Measurements from ENCODE around the gene RHBDL2.
A peak's percentile ranks its signal among the peaks of the same experiment; 100 is the strongest.

Gene RHBDL2

DNA sequence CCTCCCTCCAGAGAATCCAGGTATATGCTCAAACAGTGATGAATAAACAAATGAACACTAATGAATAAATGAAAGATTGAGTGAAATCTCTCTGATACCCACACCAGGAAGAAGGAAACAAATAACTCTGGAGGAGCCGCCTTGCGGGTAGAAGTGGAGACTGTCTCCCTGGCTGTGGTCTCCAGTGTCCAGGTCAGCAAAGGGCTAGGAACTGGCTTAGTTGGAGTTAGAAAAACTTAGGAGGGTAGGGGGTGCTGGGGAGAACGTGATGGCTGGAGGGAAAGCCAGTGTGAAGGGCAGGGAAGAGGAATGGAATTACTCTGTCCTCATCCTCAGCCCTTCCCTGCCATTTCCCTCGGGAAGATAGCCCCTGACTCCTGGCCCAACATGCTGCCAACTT, 537 bp downstream of the RHBDL2 start:
- Histone ChIP-seq H3K27ac (ENCODE audit: poor library complexity, severe bottlenecking) (no peak overlapping the region), H3K4me3 (ENCODE audit: severe bottlenecking) (peak overlapping the region; percentile 29), H3K27me3 (ENCODE audit: insufficient read depth, poor library complexity, severe bottlenecking) (no peaks in the 10 kb centered on the region), H3K36me3 (ENCODE audit: low read depth) (no peaks in the 10 kb centered on the region), H3K4me1 (ENCODE audit: insufficient read depth, poor library complexity, severe bottlenecking) (no peaks in the 10 kb centered on the region), H3K9me3 (ENCODE audit: severe bottlenecking) (no peaks in the 10 kb centered on the region)
- ATAC-seq (ENCODE audit: low read depth) (peak; percentile 49; the same call in 1 of the 3 replicates), DNase-seq (ENCODE audit: low spot score) (no peak)
- TF ChIP-seq, protein P1, sequence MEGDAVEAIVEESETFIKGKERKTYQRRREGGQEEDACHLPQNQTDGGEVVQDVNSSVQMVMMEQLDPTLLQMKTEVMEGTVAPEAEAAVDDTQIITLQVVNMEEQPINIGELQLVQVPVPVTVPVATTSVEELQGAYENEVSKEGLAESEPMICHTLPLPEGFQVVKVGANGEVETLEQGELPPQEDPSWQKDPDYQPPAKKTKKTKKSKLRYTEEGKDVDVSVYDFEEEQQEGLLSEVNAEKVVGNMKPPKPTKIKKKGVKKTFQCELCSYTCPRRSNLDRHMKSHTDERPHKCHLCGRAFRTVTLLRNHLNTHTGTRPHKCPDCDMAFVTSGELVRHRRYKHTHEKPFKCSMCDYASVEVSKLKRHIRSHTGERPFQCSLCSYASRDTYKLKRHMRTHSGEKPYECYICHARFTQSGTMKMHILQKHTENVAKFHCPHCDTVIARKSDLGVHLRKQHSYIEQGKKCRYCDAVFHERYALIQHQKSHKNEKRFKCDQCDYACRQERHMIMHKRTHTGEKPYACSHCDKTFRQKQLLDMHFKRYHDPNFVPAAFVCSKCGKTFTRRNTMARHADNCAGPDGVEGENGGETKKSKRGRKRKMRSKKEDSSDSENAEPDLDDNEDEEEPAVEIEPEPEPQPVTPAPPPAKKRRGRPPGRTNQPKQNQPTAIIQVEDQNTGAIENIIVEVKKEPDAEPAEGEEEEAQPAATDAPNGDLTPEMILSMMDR (IDR thresholded peaks at IDR 0.05; ENCODE audit: poor library complexity, severe bottlenecking) = no peak

DNA sequence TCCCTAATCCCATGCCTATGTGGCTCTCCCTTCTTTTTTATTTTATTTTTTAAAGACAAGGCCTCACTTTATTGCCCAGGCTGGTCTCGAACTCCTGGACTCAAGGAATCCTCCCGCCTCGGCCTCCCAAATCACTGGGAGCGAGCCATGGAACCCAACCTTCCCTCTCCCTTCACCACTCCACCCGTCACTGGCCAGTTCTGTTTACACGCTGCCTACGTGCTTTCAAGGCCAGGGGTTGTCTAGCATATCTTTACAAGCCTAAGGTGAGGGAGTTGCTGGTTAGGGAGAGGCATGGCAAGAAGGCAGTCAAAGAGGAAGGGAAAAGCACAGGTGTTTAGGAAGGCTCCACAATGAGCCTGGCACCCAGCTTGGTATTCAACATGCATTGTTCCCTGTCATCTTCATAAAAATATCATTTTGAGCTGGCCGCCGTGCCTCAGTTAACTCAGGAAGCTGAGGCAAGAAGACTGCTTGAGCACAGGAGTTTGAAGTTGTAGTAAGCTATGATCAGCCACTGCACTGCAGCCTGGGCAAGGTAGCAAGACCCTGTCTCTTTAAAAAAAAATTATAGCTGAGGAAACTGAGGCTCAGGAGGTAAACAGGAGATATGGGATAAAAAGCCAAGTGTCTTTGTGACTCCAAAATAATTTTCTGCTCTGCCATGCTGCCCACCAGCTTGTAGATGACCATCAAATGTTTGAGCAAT, 1.1 kb downstream of the RHBDL2 start:
- Histone ChIP-seq H3K4me1 (ENCODE audit: insufficient read depth, poor library complexity, severe bottlenecking) (no peaks in the 10 kb centered on the region), H3K27me3 (ENCODE audit: insufficient read depth, poor library complexity, severe bottlenecking) (no peaks in the 10 kb centered on the region), H3K9me3 (ENCODE audit: severe bottlenecking) (no peaks in the 10 kb centered on the region), H3K4me3 (ENCODE audit: severe bottlenecking) (no peak overlapping the region), H3K36me3 (ENCODE audit: low read depth) (no peaks in the 10 kb centered on the region), H3K27ac (ENCODE audit: poor library complexity, severe bottlenecking) (no peak overlapping the region)
- ATAC-seq (ENCODE audit: low read depth) (no peak), DNase-seq (ENCODE audit: low spot score) (no peak)
- TF ChIP-seq, protein P1 (IDR thresholded peaks at IDR 0.05; ENCODE audit: poor library complexity, severe bottlenecking) = no peak

DNA sequence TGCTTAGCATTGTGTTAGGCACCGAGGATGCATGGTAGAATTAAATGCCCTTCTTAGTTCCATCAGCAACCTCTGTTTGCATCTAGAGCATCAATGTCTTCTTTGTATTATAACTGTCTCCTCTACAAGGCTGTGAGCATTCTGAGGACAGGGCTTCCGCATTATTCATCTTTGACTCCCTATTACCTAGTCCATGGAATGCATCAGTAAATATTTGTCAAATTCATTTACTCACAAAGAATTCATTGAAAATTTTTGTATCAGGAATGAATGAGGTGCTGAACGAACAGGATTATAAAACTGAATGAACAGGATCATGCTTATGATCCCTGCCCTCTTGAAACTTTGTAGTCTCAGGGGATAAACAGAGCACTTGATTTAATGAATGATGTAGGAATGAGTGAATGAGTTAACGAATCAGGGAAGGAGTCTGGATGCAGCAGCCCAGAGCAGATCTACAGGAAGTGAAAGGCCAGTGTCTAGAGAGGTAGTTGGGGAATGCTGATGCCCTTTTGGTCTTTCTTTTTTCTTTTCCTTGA, 2.8 kb downstream of the RHBDL2 start:
- H3K36me3 ChIP-seq (ENCODE audit: low read depth) = no peaks in the 10 kb centered on the region
- no peak overlapping the region for H3K27ac ChIP-seq (ENCODE audit: poor library complexity, severe bottlenecking)
- DNase-seq (ENCODE audit: low spot score) = no peak
- H3K9me3 ChIP-seq (ENCODE audit: severe bottlenecking) = no peaks in the 10 kb centered on the region
- H3K4me3 ChIP-seq (ENCODE audit: severe bottlenecking) = no peak overlapping the region
- ATAC-seq (ENCODE audit: low read depth) = no peak
- no peaks in the 10 kb centered on the region for H3K4me1 ChIP-seq (ENCODE audit: insufficient read depth, poor library complexity, severe bottlenecking)
- TF ChIP-seq, protein P1 (IDR thresholded peaks at IDR 0.05; ENCODE audit: poor library complexity, severe bottlenecking) = no peak
- H3K27me3 ChIP-seq (ENCODE audit: insufficient read depth, poor library complexity, severe bottlenecking) = no peaks in the 10 kb centered on the region

DNA sequence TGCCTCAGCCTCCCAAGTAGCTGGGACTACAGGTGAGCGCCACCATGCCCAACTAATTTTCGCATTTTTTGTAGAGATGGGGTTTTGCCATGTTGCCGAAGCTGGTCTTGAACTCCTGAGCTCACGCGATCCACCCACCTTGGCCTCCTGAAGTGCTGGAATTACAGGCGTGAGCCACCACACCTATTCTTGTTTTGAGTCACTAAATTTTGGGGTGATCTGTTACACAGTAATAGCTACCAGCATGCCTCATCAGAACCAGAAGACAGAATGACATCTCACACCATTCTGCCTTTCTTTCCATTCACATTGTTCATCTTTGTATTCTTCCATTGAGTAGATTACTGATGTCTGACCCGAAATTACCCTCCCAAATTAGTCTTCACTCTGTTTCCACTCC, 9.1 kb downstream of the RHBDL2 start:
- Histone ChIP-seq H3K36me3 (ENCODE audit: low read depth) (no peaks in the 10 kb centered on the region), H3K4me3 (ENCODE audit: severe bottlenecking) (no peak overlapping the region), H3K4me1 (ENCODE audit: insufficient read depth, poor library complexity, severe bottlenecking) (no peaks in the 10 kb centered on the region), H3K27ac (ENCODE audit: poor library complexity, severe bottlenecking) (no peak overlapping the region), H3K27me3 (ENCODE audit: insufficient read depth, poor library complexity, severe bottlenecking) (no peaks in the 10 kb centered on the region), H3K9me3 (ENCODE audit: severe bottlenecking) (no peaks in the 10 kb centered on the region)
- DNase-seq (ENCODE audit: low spot score) (no peak), ATAC-seq (ENCODE audit: low read depth) (no peak)
- TF ChIP-seq, protein P1 (IDR thresholded peaks at IDR 0.05; ENCODE audit: poor library complexity, severe bottlenecking) = no peak

DNA sequence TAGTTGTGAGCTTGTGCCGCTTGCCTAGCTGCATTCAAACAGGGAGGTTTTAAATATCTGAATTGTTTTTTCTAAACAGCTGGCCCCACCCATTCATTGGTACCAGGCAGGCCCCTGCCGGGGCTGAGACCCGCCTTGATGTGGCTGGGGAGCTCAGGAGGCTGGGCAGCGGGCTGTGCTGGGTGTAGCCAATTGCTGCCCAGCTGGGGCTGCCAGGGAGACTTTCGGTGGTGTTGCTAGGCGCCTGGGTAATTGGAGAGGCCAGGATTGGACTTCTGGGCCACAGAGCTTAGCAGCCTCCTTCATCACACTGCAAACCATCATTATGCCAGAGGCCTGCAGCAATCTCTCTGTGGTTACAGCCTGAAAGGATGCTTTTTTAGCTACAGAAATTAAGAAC, 12.2 kb downstream of the RHBDL2 start:
- H3K36me3 ChIP-seq (ENCODE audit: low read depth) = no peaks in the 10 kb centered on the region
- H3K4me3 ChIP-seq (ENCODE audit: severe bottlenecking) = no peak overlapping the region
- ATAC-seq (ENCODE audit: low read depth) = no peak
- TF ChIP-seq, protein P1 (IDR thresholded peaks at IDR 0.05; ENCODE audit: poor library complexity, severe bottlenecking) = no peak
- no peaks in the 10 kb centered on the region for H3K4me1 ChIP-seq (ENCODE audit: insufficient read depth, poor library complexity, severe bottlenecking)
- H3K9me3 ChIP-seq (ENCODE audit: severe bottlenecking) = no peaks in the 10 kb centered on the region
- DNase-seq (ENCODE audit: low spot score) = no peak
- H3K27me3 ChIP-seq (ENCODE audit: insufficient read depth, poor library complexity, severe bottlenecking) = no peaks in the 10 kb centered on the region
- H3K27ac ChIP-seq (ENCODE audit: poor library complexity, severe bottlenecking) = no peak overlapping the region
